K562 (cell line): ENCODE data around the gene MYCL. TPM values are rescaled to one million over a fixed set of nuclear protein-coding genes. Genes with fewer than 3 reads are reported as not detected.

ENCODE experiments used
- CC2D1A ChIP-seq: fragments of 450-650 bp; IDR thresholded peaks from 2 replicates; pipeline ENCODE4 v1.6.1; 2017; ENCODE audit warnings: mild to moderate bottlenecking
- E2F1 ChIP-seq: sonication (generic); formaldehyde crosslinking; IDR thresholded peaks from 2 replicates; pipeline ENCODE4 v1.8.1; 2023; ENCODE audit warnings: mild to moderate bottlenecking, missing genetic modification reagents, moderate library complexity
- HDAC2 ChIP-seq: fragments of 450-650 bp; IDR thresholded peaks from 2 replicates; pipeline ENCODE4 v1.6.1; 2016; ENCODE audit warnings: mild to moderate bottlenecking
- HLTF ChIP-seq: fragments of 450-650 bp; IDR thresholded peaks from 2 replicates; pipeline ENCODE4 v1.6.1; 2016
- HMG20A ChIP-seq: fragments of 450-650 bp; formaldehyde crosslinking; conservative IDR thresholded peaks from 2 replicates; pipeline ENCODE4 v1.4.0; 2020; ENCODE audit warnings: mild to moderate bottlenecking, mixed read lengths
- HMGXB4 ChIP-seq: sonication (generic); formaldehyde crosslinking; IDR thresholded peaks from 2 replicates; pipeline ENCODE4 v1.8.1; 2023; ENCODE audit warnings: mild to moderate bottlenecking, missing genetic modification reagents
- HSF4 ChIP-seq: fragments of 250-450 bp; sonication (Bioruptor Pico); IDR thresholded peaks from 2 replicates; pipeline ENCODE4 v2.1.2; 2022; ENCODE audit warnings: mild to moderate bottlenecking, moderate library complexity, borderline replicate concordance
- MAZ ChIP-seq, 2 experiments: fragments of 450-650 bp in 1 of 2; sonication (generic) in 1 of 2; formaldehyde crosslinking; IDR thresholded peaks in 1 of 2; conservative IDR thresholded peaks in 1 of 2; 2 replicates each; pipeline versions ENCODE4 v1.4.0 to v1.5.0; 2020; ENCODE audit warnings: mild to moderate bottlenecking in 1 of 2, missing genetic modification reagents in 1 of 2
- MTA3 ChIP-seq: fragments of 450-650 bp; formaldehyde crosslinking; IDR thresholded peaks from 2 replicates; pipeline ENCODE4 v1.6.1; 2017; ENCODE audit warnings: mild to moderate bottlenecking, borderline replicate concordance
- PHF20 ChIP-seq: fragments of 450-650 bp; IDR thresholded peaks from 2 replicates; pipeline ENCODE4 v1.6.1; 2018; ENCODE audit not compliant: partially characterized antibody
- POLR3A ChIP-seq: IDR thresholded peaks from 2 replicates; pipeline ENCODE4 v1.6.1; 2011; ENCODE audit warnings: borderline replicate concordance, mild to moderate bottlenecking, moderate library complexity; ENCODE audit not compliant: insufficient read length, insufficient read depth; ENCODE audit errors: extremely low read depth
- PTTG1 ChIP-seq: fragments of 450-650 bp; IDR thresholded peaks from 2 replicates; pipeline ENCODE4 v1.6.1; 2016; ENCODE audit warnings: low read depth, mild to moderate bottlenecking, missing genetic modification characterization, missing compliant biosample characterization
- RBBP5 ChIP-seq: fragments of 200-600 bp; sonication (generic); IDR thresholded peaks from 2 replicates; pipeline ENCODE4 v1.6.1; 2012; ENCODE audit warnings: borderline replicate concordance, mild to moderate bottlenecking, low read length, control low read depth, inconsistent platforms; ENCODE audit not compliant: insufficient read depth, poor library complexity, severe bottlenecking
- RFX5 ChIP-seq: IDR thresholded peaks from 2 replicates; pipeline ENCODE4 v1.6.1; 2011; ENCODE audit warnings: low read depth, mild to moderate bottlenecking, improper control_type of control experiment, low read length
- SAFB2 ChIP-seq: fragments of 200-400 bp; formaldehyde crosslinking; IDR thresholded peaks from 2 replicates; pipeline ENCODE4 v1.6.1; 2018; ENCODE audit warnings: borderline replicate concordance, low read length, low read depth, moderate library complexity; ENCODE audit not compliant: severe bottlenecking
- SLC30A9 ChIP-seq: fragments of 250-450 bp; sonication (Bioruptor Pico); IDR thresholded peaks from 2 replicates; pipeline ENCODE4 v1.8.0; 2022; ENCODE audit warnings: mild to moderate bottlenecking, moderate library complexity
- TCFL5 ChIP-seq: fragments of 250-450 bp; sonication (Bioruptor Pico); conservative IDR thresholded peaks from 2 replicates; pipeline ENCODE4 v1.6.1; 2021; ENCODE audit warnings: mild to moderate bottlenecking, moderate library complexity, matching md5 sums
- TEAD4 ChIP-seq, 2 experiments: sonication (generic) in 1 of 2; formaldehyde crosslinking in 1 of 2; IDR thresholded peaks; 2 replicates each; pipeline versions ENCODE4 v1.6.1 to v1.8.0; 2012 to 2022; ENCODE audit warnings: borderline replicate concordance in 1 of 2, inconsistent platforms in 1 of 2, low read length in 1 of 2, mild to moderate bottlenecking in 1 of 2, missing genetic modification reagents in 1 of 2
- WHSC1 ChIP-seq: IDR thresholded peaks from one replicate; pipeline ENCODE4 v1.6.1; 2012; ENCODE audit warnings: low read length, control low read depth, inconsistent platforms
- XRCC5 ChIP-seq: fragments of 200-400 bp; formaldehyde crosslinking; IDR thresholded peaks from 2 replicates; pipeline ENCODE4 v1.6.1; 2017; ENCODE audit warnings: low read depth, mild to moderate bottlenecking, low read length
- ZBTB26 ChIP-seq: fragments of 450-650 bp; formaldehyde crosslinking; IDR thresholded peaks from 2 replicates; pipeline ENCODE4 v1.4.0; 2022; ENCODE audit warnings: missing genetic modification characterization
- ZNF12 ChIP-seq: sonication (generic); formaldehyde crosslinking; IDR thresholded peaks from 2 replicates; pipeline ENCODE4 v1.4.0; 2020; ENCODE audit warnings: mild to moderate bottlenecking, missing genetic modification reagents
- ZNF121 ChIP-seq: sonication (generic); formaldehyde crosslinking; conservative IDR thresholded peaks from 2 replicates; pipeline ENCODE4 v1.8.0; 2022; ENCODE audit warnings: missing genetic modification reagents
- ZNF224 ChIP-seq: sonication (generic); formaldehyde crosslinking; IDR thresholded peaks from 2 replicates; pipeline ENCODE4 v1.8.0; 2022; ENCODE audit warnings: mild to moderate bottlenecking, missing genetic modification reagents
- ZNF232 ChIP-seq: sonication (generic); formaldehyde crosslinking; IDR thresholded peaks from 2 replicates; pipeline ENCODE4 v1.8.0; 2022; ENCODE audit warnings: mild to moderate bottlenecking, missing genetic modification reagents
- ZNF263 ChIP-seq: sonication (generic); formaldehyde crosslinking; IDR thresholded peaks from 2 replicates; pipeline ENCODE4 v1.8.0; 2022; ENCODE audit warnings: mild to moderate bottlenecking, missing genetic modification reagents, borderline replicate concordance
- ZNF785 ChIP-seq: fragments of 250-450 bp; sonication (Bioruptor Pico); IDR thresholded peaks from 2 replicates; pipeline ENCODE4 v1.4.0; 2020; ENCODE audit warnings: mild to moderate bottlenecking
- polyA plus RNA-seq, 8 experiments: library from polyadenylated mRNA; depleted of rRNA in 4 of 8; stranded (reverse) in 5 of 8; unstranded in 3 of 8; fragments of >200 nt; fragmentation: Nextera tagmentation in 2 of 8; fragmentation: Illumina TruSeq in 1 of 8; extraction: Ambion mirVana in 2 of 8; extraction: Trizol in 1 of 8; gene quantifications; 2 replicates each; pipeline versions ENCODE4 v1.2.1 to v1.2.3, GENCODE V29; 2011 to 2014; ENCODE audit warnings: inconsistent platforms in 1 of 8, missing spikeins in 1 of 8
- total RNA-seq, 7 experiments: library from RNA; depleted of rRNA in 6 of 7; stranded (reverse); fragments of >200 nt in 6 of 7; fragmentation: Illumina TruSeq in 2 of 7; extraction: Trizol in 2 of 7; gene quantifications; 2 replicates each; pipeline versions ENCODE4 v1.2.1 to v1.2.3, GENCODE V29; 2011 to 2021; ENCODE audit warnings: low replicate concordance in 1 of 7

MYCL gene
- total and polyA plus RNA-seq, 9 of the 15 experiments (the other 6 are each of a cell fraction or from before 2014, with no cell fraction given) = 3.5 to 22.0 (median 12.8) TPM

GRCh38 chr1:39919545-39919944 is 17.8 kb upstream of the MYCL start (continued):
- TF ChIP-seq POLR3A (no peak), MTA3 (no peak), E2F1 (CRISPR knock-in tag) (no peak), PHF20 (no peak), ZBTB26 (CRISPR knock-in tag) (no peak), HSF4 (CRISPR knock-in tag) (no peak), RBBP5 (no peak), ZNF224 (CRISPR knock-in tag) (no peak), ZNF785 (CRISPR knock-in tag) (no peak), SAFB2 (no peak), HMGXB4 (CRISPR knock-in tag) (no peak), CC2D1A (peak; percentile 61; the same call in 1 of the 2 replicates), TCFL5 (no peak), WHSC1 (no peak), HDAC2 (no peak), SLC30A9 (CRISPR knock-in tag) (no peak), ZNF232 (CRISPR knock-in tag) (no peak), XRCC5 (no peak), ZNF121 (no peak), ZNF12 (CRISPR knock-in tag) (no peak), ZNF263 (CRISPR knock-in tag) (no peak), MAZ (CRISPR knock-in tag; conservative IDR thresholded peaks at IDR 0.05 in 1 of 2, IDR thresholded peaks at IDR 0.05 in 1 of 2) (peak in 1 of 2 experiments; percentile 68; a peak in 3 of 4 replicates), HLTF (no peak), HMG20A (no peak), PTTG1 (tag) (no peak), TEAD4 (IDR thresholded peaks at IDR 0.05; ENCODE audit: low read length) (0 out of 2 replicates have a peak, but pooled peaks have one; percentile 21), TEAD4 (CRISPR knock-in tag; IDR thresholded peaks at IDR 0.05; ENCODE audit: borderline replicate concordance) (no peak), RFX5 (no peak)
